Left renal cortex interstitium (tissue), 4 donors: ENCODE measurements around the gene CYP27A1. TPM values are rescaled to one million over a fixed set of nuclear protein-coding genes. Genes with fewer than 3 reads are reported as not detected.

ENCODE experiments used
- DNase-seq, 4 donors: peaks; one replicate each; pipeline ENCODE4 v3.0.0-alpha.2; 2013; ENCODE audit warnings: low read depth in 4 of 4, low spot score in 2 of 4, missing footprints in 1 of 4
- polyA plus RNA-seq, 4 donors: library from polyadenylated mRNA; unstranded; fragments of 120-200 nt; gene quantifications; one replicate each; pipeline ENCODE4 v1.2.1, GENCODE V29; 2013; ENCODE audit not compliant: insufficient read length in 4 of 4

Gene CYP27A1
- 10 to 100 TPM; 44.2 to 57.0 (median 51.7) TPM for polyA plus RNA-seq

DNA sequence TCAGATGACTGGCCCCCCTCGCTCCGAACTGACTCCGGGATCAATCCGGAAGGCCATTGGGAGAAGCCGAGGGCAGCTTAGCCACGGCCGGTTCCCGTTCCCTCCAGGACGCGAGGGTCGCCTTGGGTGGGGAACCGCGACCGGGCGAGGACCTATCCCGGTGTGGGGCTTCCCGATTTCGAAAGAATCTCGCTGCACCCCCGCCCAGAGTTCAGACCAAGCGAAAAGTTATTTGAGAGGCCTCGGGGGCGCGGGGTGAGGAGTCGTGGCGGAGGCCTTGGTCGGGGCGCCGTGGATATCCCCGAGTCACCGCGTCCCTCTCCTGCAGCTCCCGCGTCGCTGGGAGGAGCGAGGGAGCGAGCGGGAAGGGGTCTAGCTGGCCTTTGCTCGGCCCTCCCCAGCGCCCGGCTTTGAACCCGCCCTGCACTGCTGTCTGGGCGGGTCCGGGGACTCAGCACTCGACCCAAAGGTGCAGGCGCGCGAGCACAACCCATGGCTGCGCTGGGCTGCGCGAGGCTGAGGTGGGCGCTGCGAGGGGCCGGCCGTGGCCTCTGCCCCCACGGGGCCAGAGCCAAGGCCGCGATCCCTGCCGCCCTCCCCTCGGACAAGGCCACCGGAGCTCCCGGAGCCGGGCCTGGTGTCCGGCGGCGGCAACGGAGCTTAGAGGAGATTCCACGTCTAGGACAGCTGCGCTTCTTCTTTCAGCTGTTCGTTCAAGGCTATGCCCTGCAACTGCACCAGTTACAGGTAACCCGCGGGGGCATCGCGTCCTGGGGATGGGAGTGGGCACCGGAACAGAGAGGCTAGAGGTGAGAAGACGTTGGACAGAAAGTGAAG, at the start of gene CYP27A1:
Gene CYP27A1, plus strand, starts transcription at position 457 of the 837 bp plus-strand sequence. Its CDS starts 36 bp downstream, at position 493.
- DNase-seq, result no peak

DNA sequence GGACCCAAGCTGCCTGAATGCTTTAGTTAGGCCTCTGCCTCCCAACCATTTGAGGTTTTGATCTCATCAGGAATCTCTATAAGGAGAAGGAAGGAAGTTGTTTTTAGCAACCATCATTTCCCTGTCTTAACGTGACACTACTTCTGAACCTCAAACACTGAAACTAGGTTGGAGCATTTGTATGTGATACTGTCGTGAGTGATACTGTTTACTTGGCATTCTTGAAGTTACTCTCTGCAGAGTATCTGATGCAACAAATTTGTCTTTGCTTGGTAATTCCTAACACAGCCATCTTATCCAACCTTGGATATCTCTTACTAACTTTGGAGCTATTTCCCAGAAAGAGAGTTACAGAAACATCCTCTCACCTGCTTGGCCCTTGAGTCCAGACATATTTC, 49.2 kb upstream of the CYP27A1 start:
- no peak for DNase-seq

DNA sequence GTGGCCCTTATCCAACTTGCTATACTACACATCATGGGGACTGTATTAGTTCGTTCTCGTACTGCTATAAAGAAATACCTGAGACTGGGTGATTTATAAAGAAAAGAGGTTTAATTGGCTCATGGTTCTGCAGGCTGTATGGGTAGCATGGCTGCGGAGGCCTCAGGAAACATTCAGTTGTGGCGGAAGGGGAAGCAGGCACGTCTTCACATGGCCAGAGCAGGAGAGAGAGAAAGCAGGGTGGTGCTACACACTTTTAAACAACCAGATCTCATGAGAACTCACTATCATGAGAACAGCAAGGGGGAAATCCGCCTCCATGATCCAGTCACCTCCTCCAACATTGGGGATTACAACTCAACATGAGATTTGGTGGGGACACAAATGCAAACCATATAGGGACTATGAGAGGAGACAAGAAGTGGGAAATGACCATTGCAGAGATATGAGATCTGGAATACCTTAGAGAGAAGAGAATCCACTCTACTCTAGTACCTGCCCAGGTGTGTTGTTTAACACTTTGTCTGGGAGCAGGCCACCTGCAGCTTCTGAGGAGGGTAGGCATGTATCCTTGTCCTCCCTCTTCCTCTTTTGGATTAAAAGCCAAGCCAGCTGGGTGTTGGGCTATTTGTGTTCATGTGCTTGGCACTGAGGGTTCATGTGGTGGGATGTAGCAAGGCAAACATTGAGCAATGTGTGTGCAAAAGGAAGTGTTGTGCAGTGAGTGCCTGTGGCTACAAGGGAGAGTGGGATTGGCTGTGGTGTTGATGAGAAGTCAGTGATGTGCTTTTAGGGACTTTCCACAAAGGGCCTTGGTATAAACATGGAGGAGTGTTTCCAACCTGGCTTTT, 48.6 kb upstream of the CYP27A1 start:
- no peak for DNase-seq

DNA sequence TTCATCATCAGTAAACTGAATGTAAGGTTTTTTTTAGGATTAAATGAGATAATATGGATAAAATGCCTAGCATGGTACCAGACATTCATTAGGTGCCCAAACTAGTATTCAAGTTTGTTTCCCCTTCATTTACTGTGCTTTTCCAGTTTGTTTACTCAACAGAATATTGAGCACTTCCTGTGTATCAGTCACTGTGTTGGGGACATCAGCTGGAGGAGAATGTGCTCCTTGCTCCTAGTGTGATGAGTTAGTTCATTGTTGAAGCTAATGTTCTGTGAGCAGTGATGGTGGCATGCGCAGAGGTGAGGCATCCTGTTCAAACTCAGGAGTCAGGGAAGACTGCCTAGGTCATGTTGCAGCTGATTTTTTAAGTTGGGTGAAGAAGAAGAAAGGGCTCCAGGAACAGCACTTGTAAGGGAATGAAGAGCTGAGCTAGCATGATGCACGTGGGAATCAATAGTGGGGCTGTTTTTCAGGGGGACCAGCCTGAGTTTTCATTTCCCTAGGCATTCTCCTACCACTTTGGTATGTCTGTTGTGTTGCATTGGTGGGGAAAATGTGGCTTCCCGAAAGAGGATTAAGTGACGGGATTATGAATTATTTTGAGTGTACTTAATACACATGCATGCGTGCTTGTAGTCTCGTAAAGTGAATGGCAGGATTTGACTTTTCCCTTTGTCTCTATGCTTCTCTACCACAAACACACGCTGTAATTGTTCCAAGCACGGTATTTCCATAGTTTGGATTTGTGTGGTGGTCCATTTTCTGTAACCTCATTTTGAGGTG, 47.6 kb upstream of the CYP27A1 start:
- no peak for DNase-seq

DNA sequence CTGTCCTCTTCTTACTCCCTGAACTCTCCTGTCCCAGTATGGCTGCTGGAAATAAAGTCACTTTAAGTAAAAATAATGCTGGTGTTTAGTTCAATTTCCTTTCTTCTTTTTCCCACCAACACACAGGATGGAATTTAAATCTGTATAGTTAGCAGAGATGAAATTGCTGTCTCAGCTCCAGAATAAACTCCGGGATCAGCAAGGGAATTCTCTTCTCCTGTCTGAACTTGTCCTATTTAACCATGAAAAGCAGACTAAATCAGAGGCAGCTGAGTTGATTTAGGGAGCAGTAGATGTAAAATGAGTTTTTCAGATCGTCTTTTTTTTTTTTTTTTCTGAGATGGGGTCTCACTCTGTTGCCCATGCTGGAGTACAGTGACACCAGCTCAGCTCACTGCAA, 45.4 kb upstream of the CYP27A1 start:
- no peak for DNase-seq

DNA sequence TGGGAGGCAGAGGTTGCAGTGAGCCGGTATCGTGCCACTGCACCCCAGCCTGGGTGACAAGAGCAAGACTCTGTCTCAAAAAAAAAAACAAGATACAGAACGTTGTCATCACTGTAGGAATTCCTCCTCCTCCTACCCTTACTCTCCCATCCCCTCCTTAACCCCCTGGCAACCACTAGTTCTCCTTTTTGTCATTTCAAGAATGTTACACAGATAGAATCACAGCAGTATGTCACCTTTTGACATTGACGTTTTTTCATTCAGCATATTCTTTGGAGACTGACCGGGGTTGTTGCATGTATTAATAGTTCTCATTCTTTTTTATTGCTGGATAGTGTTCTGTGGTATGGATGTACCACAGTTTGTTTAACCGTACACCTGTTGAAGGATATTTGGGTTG, 38.9 kb upstream of the CYP27A1 start:
- DNase-seq, result no peak

DNA sequence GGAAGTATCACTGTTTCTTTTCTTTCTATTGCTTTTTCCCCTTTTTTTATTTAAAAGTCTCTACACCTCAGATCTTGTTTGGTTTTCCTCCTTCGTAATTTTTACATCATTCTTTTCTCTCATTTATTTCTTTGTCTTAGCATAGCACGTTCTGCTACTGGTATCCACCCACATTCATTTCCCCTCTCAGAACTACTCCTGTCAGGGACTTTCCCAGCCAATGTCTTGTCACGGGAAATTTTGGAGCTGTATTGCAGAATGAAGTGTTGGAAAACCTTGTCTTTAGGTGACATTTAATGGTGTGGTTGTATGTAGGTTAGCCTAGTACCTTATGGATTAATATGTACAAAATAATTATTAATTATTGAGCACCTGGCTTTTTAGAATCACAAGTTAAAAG, 37.3 kb upstream of the CYP27A1 start:
- DNase-seq, result no peak

DNA sequence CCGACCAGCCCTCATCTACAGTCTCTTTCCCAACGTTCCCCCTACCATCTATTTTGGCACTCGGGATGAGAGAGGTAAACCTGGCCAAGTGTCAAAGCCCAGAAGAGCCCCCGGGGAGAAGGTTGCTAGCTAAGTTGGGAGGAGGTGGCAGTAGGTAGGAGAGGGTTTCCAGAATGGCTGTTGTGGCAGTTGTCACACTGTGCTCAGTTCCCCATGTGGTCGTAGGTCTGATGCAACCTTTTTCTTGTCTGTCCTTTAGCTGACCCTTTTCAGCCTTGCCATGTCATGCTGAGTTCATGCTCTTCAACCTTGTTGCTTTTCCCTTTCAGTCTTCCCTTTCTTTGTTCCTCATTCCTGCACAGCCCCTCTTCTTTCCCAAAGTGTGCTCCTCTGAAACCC, 36.8 kb upstream of the CYP27A1 start:
- DNase-seq, result no peak

DNA sequence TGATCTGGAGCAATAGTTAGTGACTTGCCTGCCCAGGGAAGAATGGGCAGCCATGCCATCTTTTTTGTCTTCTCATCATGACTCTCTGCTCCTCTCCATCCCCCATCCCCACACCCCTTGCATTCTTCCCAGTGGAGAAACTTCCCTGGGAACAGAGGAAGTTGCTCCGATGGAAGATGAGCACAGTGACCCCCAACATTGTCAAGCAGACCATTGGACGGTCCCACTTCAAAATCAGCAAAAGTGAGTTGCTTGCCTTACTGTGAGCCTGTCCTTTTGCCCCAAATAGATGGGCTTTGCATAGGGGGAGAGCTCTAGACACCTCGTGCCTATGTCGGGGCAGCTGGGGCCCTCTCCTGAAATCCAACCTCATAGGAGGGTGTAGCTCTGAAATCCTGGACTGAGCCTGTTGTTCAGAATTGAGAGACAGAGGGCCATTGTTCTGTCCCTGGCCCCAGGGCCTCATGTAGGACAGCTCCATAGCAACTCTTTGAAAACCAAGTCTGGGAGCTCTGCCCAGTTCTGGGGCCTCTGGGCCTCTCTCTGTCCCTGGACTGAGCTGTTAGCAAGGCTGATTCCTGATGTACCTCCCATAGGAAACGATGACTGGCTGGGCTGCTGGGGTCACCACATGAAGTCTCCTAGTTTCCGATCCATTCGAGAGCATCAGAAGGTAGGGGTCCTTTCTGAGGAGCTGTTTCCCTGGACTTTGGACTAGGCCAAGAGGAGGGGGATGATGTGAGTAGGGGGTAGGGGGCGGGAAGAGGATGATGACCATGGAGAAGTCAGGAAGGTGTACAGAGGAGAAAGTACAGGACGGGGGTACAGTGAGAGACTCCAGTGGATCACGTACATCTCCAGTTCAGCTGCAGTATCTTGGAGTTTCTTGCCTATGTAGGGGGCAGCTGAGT, 36.1 kb upstream of the CYP27A1 start:
- DNase-seq, result no peak

DNA sequence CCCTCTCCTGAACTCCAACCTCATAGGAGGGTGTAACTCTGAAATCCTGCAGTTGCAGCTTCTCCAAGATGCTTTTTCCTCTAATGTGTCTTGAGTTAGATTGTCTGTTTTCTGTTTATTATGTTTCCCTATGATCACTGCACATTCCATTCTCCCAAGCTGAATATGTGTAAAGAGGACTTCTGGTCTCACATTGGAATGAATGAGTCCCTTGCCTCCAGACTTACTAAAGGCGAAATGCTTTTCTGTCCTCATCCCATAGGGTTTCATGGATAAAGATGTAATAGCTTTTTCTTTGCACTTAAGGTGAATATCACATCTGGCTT, 35.5 kb upstream of the CYP27A1 start:
- no peak for DNase-seq

DNA sequence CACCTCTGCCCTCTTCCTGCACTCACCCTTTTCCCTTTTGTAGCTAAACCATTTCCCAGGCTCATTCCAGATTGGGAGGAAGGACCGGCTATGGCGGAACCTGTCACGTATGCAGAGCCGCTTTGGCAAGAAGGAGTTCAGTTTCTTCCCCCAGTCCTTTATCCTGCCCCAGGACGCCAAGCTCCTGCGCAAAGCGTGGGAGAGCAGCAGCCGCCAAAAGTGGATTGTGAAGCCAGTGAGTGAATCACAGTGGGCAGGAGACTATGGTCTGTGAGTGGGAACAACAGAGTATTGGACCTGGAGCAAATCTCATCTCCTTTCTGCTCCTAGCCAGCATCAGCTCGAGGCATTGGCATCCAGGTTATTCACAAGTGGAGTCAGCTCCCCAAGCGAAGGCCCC, 35.0 kb upstream of the CYP27A1 start:
- no peak for DNase-seq

DNA sequence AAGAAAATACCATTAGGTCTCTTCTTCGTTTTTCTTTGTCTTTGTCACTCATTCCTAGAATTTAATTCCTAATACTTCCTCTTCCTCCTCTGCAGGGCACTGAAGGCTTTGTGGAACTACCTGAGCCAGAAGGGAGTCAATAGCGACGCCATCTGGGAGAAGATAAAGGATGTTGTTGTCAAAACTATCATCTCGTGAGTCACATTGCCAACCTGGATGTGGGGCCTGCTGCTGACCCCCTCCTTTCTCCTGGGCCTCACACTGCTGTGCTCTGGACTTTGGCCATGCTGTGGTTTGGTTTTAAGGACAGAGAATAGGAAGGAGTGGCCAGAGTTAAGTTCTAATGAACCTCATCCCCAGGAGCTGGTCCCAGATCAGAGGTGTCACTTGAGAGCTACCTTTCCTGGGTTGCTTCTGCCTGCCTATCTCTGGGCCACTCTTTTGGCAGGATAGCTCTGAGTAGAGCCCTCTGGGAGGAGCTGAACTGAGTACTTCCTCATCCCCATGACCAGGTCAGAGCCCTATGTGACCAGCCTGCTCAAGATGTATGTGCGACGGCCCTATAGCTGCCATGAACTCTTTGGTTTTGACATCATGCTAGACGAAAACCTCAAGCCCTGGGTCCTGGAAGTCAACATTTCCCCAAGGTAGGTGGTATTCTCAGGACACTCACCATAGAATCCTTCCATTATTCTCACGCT, 33.1 kb upstream of the CYP27A1 start:
- DNase-seq, result no peak

DNA sequence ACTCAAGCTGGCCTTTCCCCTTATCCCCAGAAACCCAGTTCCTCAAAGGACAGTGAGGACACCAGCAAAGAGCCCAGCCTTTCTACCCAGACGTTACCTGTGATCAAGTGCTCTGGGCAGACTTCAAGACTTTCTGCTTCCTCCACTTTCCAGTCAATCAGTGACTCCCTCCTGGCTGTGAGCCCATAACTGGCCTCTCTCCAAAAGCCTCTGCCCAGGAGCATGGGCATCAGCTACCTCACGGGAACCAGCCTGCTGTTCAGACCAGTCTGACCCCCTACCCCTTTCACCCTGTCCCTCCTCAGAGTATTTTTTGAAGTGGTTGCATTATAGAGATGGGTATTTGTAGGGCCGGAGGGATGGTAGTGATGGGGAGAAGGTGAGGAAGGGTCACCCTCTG, 27.7 kb upstream of the CYP27A1 start:
- DNase-seq, result no peak

DNA sequence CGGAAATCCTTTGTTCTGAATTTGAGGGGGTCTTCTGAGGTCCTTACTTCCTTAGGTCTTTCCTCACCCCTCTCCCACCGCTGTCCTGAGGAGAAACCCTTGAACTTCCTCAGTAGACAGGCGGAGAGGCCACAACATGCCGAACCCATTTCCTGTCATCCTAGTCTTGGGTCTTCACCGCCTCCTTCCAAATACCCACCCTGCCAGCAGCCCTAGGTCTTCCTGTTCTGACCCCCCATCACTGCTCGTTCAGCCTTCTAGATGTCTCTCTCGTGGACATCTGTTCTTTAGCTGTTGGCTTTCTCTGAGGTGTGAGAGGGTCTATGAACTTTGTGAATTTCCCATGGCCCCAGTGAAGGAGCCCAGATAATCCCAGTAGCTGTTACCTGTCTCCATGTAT, 27.2 kb upstream of the CYP27A1 start:
- no peak for DNase-seq

DNA sequence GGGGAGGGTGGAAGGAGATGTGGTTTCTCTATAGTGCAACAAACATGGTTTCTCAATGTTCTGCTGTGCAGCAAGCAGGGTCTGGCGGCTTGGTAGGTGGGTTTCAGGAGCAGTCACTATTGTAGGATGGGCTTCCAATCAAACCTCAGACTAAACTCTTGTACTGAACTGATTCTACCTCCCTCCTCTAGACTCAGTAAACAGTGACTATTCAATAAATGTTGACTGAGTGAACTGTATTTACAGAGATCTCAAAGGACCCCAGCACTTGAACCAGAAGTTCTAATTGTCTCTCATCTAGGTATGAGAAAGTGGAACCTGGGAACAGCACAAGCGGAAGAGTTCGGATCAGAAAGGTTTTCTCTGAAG, 26.8 kb upstream of the CYP27A1 start:
- no peak for DNase-seq

DNA sequence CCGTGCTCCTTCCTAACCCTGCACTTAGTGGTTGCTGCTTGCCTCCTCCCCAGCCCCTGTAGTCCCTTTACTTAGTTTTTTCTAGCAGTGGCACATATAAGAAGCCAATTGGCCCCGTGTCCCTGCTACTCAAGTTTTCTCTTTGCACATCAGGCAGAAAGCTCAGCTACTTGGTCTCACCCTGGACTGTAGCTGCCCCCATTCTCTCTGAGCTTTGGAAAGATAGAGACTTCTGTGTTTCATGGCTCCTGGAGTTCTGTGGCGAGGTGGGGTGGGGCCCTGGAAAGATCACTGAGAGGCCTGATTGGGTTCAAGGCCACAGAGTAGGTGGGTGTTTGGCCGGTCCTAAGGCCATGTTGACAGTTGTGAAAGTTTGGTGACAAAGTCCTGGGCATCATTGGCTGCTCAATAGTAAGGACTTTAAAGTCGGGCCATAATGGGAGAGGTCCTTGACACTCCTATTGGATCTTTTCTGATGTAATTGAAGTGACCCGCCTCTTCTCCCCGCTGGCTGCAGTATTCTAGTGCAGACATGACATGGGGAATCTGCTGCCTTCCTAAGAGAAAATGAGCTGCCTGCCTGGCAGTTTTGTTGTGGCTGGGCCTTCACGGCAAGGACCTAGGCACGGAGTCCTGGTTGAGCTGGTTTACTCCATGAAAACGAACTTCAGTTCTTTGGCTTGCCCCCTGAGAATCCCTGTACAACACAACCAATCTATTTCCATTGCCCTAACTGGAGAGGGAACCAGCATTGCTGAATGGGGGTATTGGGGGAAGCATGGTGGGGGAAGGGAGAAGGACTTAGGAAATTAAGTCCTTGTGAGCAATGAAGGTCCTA, 26.2 kb upstream of the CYP27A1 start:
- no peak for DNase-seq

DNA sequence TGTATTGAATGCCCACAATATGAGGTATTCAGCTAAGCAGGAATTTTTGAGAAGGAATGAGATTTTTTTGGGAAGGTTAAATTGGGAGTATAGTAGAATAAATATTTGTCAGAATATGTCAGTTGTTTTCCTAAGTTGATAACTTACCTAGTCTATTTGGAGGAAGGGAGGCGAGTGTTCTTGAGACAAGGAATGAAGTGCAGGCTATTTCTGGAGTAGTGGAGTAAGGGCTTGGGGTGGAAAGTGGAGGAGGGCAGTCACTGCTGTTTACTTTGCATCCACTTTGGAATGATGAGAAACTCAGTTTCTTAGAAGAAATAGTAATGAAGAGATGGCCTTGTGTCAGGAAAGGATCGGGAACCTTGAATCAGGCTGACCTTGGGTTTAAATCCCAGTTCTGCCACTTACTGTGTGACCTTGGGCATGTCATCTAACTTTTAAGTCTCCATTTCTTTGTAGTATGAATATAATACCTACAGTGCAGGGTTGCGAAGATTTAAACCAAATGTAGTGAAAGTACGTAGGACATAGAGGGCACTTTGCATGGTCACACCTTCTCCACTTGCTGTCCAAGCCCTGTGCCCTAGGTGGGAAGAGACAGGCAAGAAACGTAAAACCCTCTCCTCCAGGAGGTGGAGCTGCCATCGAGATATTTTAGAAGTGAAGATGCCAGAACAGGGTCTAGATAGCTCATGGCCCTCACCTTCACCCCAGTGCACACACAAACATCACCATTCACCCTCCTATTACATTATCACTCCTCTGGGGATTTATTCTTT, 25.2 kb upstream of the CYP27A1 start:
- DNase-seq, result no peak

DNA sequence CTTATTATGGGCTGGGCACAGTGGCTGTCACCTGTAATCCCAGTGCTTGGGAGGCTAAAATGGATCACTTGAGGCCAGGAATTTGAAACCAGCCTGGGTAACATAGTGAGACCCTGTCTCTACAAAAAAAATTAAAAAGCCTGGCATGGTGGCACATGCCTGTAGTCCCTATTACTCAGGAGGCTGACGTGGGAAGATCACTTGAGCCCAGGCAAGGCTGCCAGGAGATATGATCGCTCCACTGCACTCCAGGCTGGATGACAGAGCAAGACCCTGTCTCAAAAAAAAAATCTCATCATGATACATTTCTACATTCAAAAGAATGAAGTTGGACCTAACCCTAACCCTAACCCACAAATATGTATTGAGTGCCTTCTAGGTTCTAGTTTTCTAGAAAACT, 20.2 kb upstream of the CYP27A1 start:
- DNase-seq, result no peak
